HepG2 (cell line): Measurements from ENCODE around the gene CXorf65. TPM values are rescaled to one million over a fixed set of nuclear protein-coding genes. Genes with fewer than 3 reads are reported as not detected.
A peak's percentile ranks its signal among the peaks of the same experiment; 100 is the strongest.

Experiments used
- ARID3A ChIP-seq: IDR thresholded peaks from 2 replicates; pipeline ENCODE4 v1.6.1; 2012; ENCODE audit warnings: low read depth, low read length, improper control_type of control experiment
- BRCA1 ChIP-seq: sonication (generic); formaldehyde crosslinking; IDR thresholded peaks from 2 replicates; pipeline ENCODE4 v1.4.0; 2020; ENCODE audit warnings: missing genetic modification reagents
- DMTF1 ChIP-seq: sonication (generic); formaldehyde crosslinking; IDR thresholded peaks from 2 replicates; pipeline ENCODE4 v1.4.0; 2020; ENCODE audit warnings: mild to moderate bottlenecking, missing genetic modification reagents
- DPF2 ChIP-seq: sonication (generic); formaldehyde crosslinking; IDR thresholded peaks from 2 replicates; pipeline ENCODE4 v1.4.0; 2020; ENCODE audit warnings: mild to moderate bottlenecking, low read depth, missing genetic modification reagents, borderline replicate concordance
- HMG20A ChIP-seq: IDR thresholded peaks from 2 replicates; pipeline ENCODE4 v1.6.1; 2016; ENCODE audit warnings: borderline replicate concordance
- HNF4A ChIP-seq: sonication (generic); formaldehyde crosslinking; IDR thresholded peaks from 2 replicates; pipeline ENCODE4 v1.4.0; 2020; ENCODE audit warnings: missing genetic modification reagents
- PAXIP1 ChIP-seq: sonication (generic); formaldehyde crosslinking; conservative IDR thresholded peaks from 2 replicates; pipeline ENCODE4 v1.4.0; 2020; ENCODE audit warnings: mild to moderate bottlenecking, missing genetic modification reagents, moderate library complexity
- TSC22D2 ChIP-seq: sonication (generic); formaldehyde crosslinking; IDR thresholded peaks from 2 replicates; pipeline ENCODE4 v1.5.1; 2020; ENCODE audit warnings: missing genetic modification reagents, mild to moderate bottlenecking, borderline replicate concordance
- ZNF232 ChIP-seq: sonication (generic); formaldehyde crosslinking; IDR thresholded peaks from 2 replicates; pipeline ENCODE4 v1.4.0; 2020; ENCODE audit warnings: missing genetic modification reagents, borderline replicate concordance
- ZNF281 ChIP-seq: sonication (generic); formaldehyde crosslinking; IDR thresholded peaks from 2 replicates; pipeline ENCODE4 v1.4.0; 2020; ENCODE audit warnings: missing genetic modification reagents, borderline replicate concordance
- polyA plus RNA-seq, 8 experiments: library from polyadenylated mRNA; depleted of rRNA in 3 of 8; stranded (reverse) in 7 of 8; unstranded in 1 of 8; fragments of >200 nt; fragmentation: Illumina TruSeq in 4 of 8; extraction: Trizol in 4 of 8; gene quantifications; 2 replicates each; pipeline versions ENCODE4 v1.2.1 to v1.2.3, GENCODE V29; 2011 to 2016; ENCODE audit warnings: low read depth in 4 of 8, missing spikeins in 1 of 8, mixed read lengths in 1 of 8; ENCODE audit not compliant: insufficient read depth in 1 of 8
- total RNA-seq, 5 experiments: library from RNA; depleted of rRNA; stranded (reverse); fragments of >200 nt; fragmentation: Illumina TruSeq; extraction: Trizol; gene quantifications; 2 replicates each; pipeline ENCODE4 v1.2.3, GENCODE V29; 2016; ENCODE audit warnings: low read depth in 1 of 5

Gene CXorf65
- total and polyA plus RNA-seq, 2 of the 13 experiments (the other 11 are each of a cell fraction or from before 2014, with no cell fraction given), result not detected

GRCh38 chrX:71081330-71082123 lies 25.0 kb downstream of the CXorf65 start (continued):
- no peak for TF ChIP-seq DMTF1 (CRISPR knock-in tag)
- TF ChIP-seq ARID3A, result peak; percentile 39
- TF ChIP-seq DPF2 (CRISPR knock-in tag), result peak; percentile 64; the same call in 1 of the 2 replicates
- 0 out of 2 replicates have a peak, but pooled peaks have one; percentile 33 for TF ChIP-seq HMG20A
- peak; percentile 83 for TF ChIP-seq PAXIP1 (CRISPR knock-in tag)
- peak; percentile 65; the same call in 1 of the 2 replicates for TF ChIP-seq ZNF232
- TF ChIP-seq TSC22D2 (CRISPR knock-in tag), result no peak
- no peak for TF ChIP-seq BRCA1
- peak; percentile 92 for TF ChIP-seq HNF4A (CRISPR knock-in tag)
- TF ChIP-seq ZNF281 (CRISPR knock-in tag), result peak; percentile 42; the same call in 1 of the 2 replicates
- TF ChIP-seq, all 625 proteins: peak for 41
